H9 (cell line): ENCODE measurements around the gene NRXN3. TPM values are rescaled to one million over a fixed set of nuclear protein-coding genes. Genes with fewer than 3 reads are reported as not detected.

Experiments used
- DNase-seq: peaks from one replicate; pipeline ENCODE4 v3.0.0-alpha.2; 2017
- H2AFZ ChIP-seq: one replicate; pipeline ENCODE4 v1.6.1; 2013; ENCODE audit warnings: mild to moderate bottlenecking, low read length, control low read depth, moderate library complexity
- H2AK5ac ChIP-seq: 2 replicates; pipeline ENCODE4 v1.6.1; 2013; ENCODE audit warnings: low read length, control low read depth, mixed read lengths; ENCODE audit not compliant: insufficient read length
- H2BK120ac ChIP-seq: one replicate; pipeline ENCODE4 v1.6.1; 2013; ENCODE audit warnings: low read depth, mild to moderate bottlenecking, low read length, control low read depth, inconsistent platforms; ENCODE audit not compliant: poor library complexity, severe bottlenecking
- H2BK12ac ChIP-seq: 2 replicates; pipeline ENCODE4 v1.6.1; 2013; ENCODE audit warnings: low read length, control low read depth, mixed read lengths, low read depth; ENCODE audit not compliant: insufficient read length
- H2BK15ac ChIP-seq: 2 replicates; pipeline ENCODE4 v1.6.1; 2013; ENCODE audit warnings: low read depth, low read length, control low read depth
- H2BK20ac ChIP-seq: one replicate; pipeline ENCODE4 v1.6.1; 2013; ENCODE audit warnings: low read depth, mild to moderate bottlenecking, low read length, control low read depth, inconsistent platforms; ENCODE audit not compliant: poor library complexity, severe bottlenecking
- H2BK5ac ChIP-seq: 2 replicates; pipeline ENCODE4 v1.6.1; 2013; ENCODE audit warnings: low read length, control low read depth, mixed read lengths; ENCODE audit not compliant: insufficient read length
- H3K14ac ChIP-seq: 2 replicates; pipeline ENCODE4 v1.6.1; 2013; ENCODE audit warnings: low read length, control low read depth; ENCODE audit not compliant: insufficient read depth
- H3K18ac ChIP-seq: 2 replicates; pipeline ENCODE4 v1.6.1; 2013; ENCODE audit warnings: low read depth, mild to moderate bottlenecking, mixed read lengths, low read length, control low read depth; ENCODE audit not compliant: insufficient read length
- H3K23ac ChIP-seq: 2 replicates; pipeline ENCODE4 v1.6.1; 2013; ENCODE audit warnings: low read length, control low read depth, mixed read lengths, low read depth; ENCODE audit not compliant: insufficient read length
- H3K23me2 ChIP-seq: 2 replicates; pipeline ENCODE4 v1.6.1; 2013; ENCODE audit warnings: low read depth, mild to moderate bottlenecking, mixed read lengths, low read length, control low read depth; ENCODE audit not compliant: insufficient read length, poor library complexity, severe bottlenecking
- H3K27ac ChIP-seq: 2 replicates; pipeline ENCODE4 v1.5.1; 2013; ENCODE audit warnings: low read length, control low read depth, mixed read lengths, low read depth; ENCODE audit not compliant: insufficient read length
- H3K27me3 ChIP-seq: 2 replicates; pipeline ENCODE4 v1.6.1; 2013; ENCODE audit warnings: low read length, control low read depth, inconsistent platforms; ENCODE audit not compliant: insufficient read depth
- H3K4ac ChIP-seq: 2 replicates; pipeline ENCODE4 v1.6.1; 2013; ENCODE audit warnings: low read depth, mild to moderate bottlenecking, control low read depth, inconsistent platforms, low read length, moderate library complexity
- H3K4me1 ChIP-seq: 2 replicates; pipeline ENCODE4 v1.6.1; 2013; ENCODE audit warnings: low read length, control low read depth, inconsistent platforms; ENCODE audit not compliant: insufficient read depth
- H3K4me2 ChIP-seq: 2 replicates; pipeline ENCODE4 v1.6.1; 2013; ENCODE audit warnings: low read length, control low read depth, mixed read lengths; ENCODE audit not compliant: insufficient read length, insufficient read depth
- H3K56ac ChIP-seq: 2 replicates; pipeline ENCODE4 v1.6.1; 2013; ENCODE audit warnings: low read depth, mild to moderate bottlenecking, mixed read lengths, low read length, control low read depth; ENCODE audit not compliant: insufficient read length
- H3K79me1 ChIP-seq: 2 replicates; pipeline ENCODE4 v1.6.1; 2013; ENCODE audit warnings: low read depth, mild to moderate bottlenecking, moderate library complexity, low read length, control low read depth, inconsistent platforms; ENCODE audit not compliant: insufficient read depth, poor library complexity, severe bottlenecking
- H3K79me2 ChIP-seq: 2 replicates; pipeline ENCODE4 v1.6.1; 2013; ENCODE audit warnings: low read length, control low read depth, inconsistent platforms; ENCODE audit not compliant: insufficient read depth
- H3K9ac ChIP-seq: 2 replicates; pipeline ENCODE4 v1.6.1; 2013; ENCODE audit warnings: low read length, control low read depth, mixed read lengths; ENCODE audit not compliant: insufficient read length; ENCODE audit errors: extremely low read depth
- H3K9me3 ChIP-seq: one replicate; pipeline ENCODE4 v1.6.1; 2013; ENCODE audit warnings: low read depth, low read length, inconsistent platforms; ENCODE audit not compliant: control insufficient read depth
- H3T11ph ChIP-seq: one replicate; pipeline ENCODE4 v1.6.1; 2013; ENCODE audit warnings: mild to moderate bottlenecking, low read length, control low read depth, inconsistent platforms
- H4K20me1 ChIP-seq: one replicate; pipeline ENCODE4 v1.6.1; 2013; ENCODE audit not compliant: control insufficient read depth, insufficient read length, insufficient read depth
- H4K5ac ChIP-seq: 2 replicates; pipeline ENCODE4 v1.6.1; 2013; ENCODE audit warnings: low read depth, mild to moderate bottlenecking, mixed read lengths, low read length, control low read depth; ENCODE audit not compliant: insufficient read length
- H4K8ac ChIP-seq: replicated peaks from 2 replicates; pipeline ENCODE4 v1.6.1; 2013; ENCODE audit warnings: low read length, control low read depth, mixed read lengths, low read depth; ENCODE audit not compliant: insufficient read length
- H4K91ac ChIP-seq: 2 replicates; pipeline ENCODE4 v1.6.1; 2013; ENCODE audit warnings: low read depth, mild to moderate bottlenecking, moderate library complexity, mixed read lengths, low read length, control low read depth; ENCODE audit not compliant: insufficient read length
- H3K27ac Mint-ChIP-seq, 3 experiments: 2 replicates in 2 of 3; 3 replicates in 1 of 3; pipeline ENCODE4 v1.8.0; 2020 to 2021; ENCODE audit warnings: mixed read lengths in 3 of 3, mild to moderate bottlenecking in 1 of 3, moderate library complexity in 1 of 3
- H3K27me3 Mint-ChIP-seq: 2 replicates; pipeline ENCODE4 v1.8.0; 2021; ENCODE audit warnings: low read depth, mild to moderate bottlenecking, moderate library complexity, mixed read lengths
- H3K36me3 Mint-ChIP-seq, 3 experiments: 2 replicates in 2 of 3; 3 replicates in 1 of 3; pipeline ENCODE4 v1.8.0; 2020 to 2021; ENCODE audit warnings: low read depth in 3 of 3, mixed read lengths in 3 of 3; ENCODE audit not compliant: insufficient read depth in 1 of 3
- H3K4me1 Mint-ChIP-seq, 2 experiments: 2 replicates each; pipeline ENCODE4 v1.8.0; 2020; ENCODE audit warnings: mixed read lengths in 2 of 2
- H3K4me3 Mint-ChIP-seq, 2 experiments: 2 replicates in 1 of 2; 3 replicates in 1 of 2; pipeline ENCODE4 v1.8.0; 2020 to 2021; ENCODE audit warnings: mild to moderate bottlenecking in 2 of 2, mixed read lengths in 2 of 2, moderate library complexity in 1 of 2
- H3K9me3 Mint-ChIP-seq, 2 experiments: 2 replicates in 1 of 2; 3 replicates in 1 of 2; pipeline ENCODE4 v1.8.0; 2020; ENCODE audit warnings: mild to moderate bottlenecking in 2 of 2, mixed read lengths in 2 of 2, moderate library complexity in 1 of 2
- CTCF ChIP-seq: fragments of 200-600 bp; sonication (generic); conservative IDR thresholded peaks from 3 replicates; pipeline ENCODE4 v1.8.0; 2021; ENCODE audit warnings: antibody characterized with exemption, mild to moderate bottlenecking
- WGBS: extraction: QIAGEN DNeasy Blood & Tissue Kit; methylation state at CpG from one replicate; pipeline ENCODE4 v1.1.7; 2013; ENCODE audit warnings: missing lambda C conversion rate, low lambda C conversion rate, mixed read lengths; ENCODE audit not compliant: insufficient read length; ENCODE audit errors: extremely low coverage; 5-methylcytosine and 5-hydroxymethylcytosine counted together
- total RNA-seq: library from RNA; stranded (reverse); gene quantifications from 2 replicates; pipeline ENCODE4 v1.2.1, GENCODE V29; 2021

The NRXN3 gene
- total RNA-seq, 1 experiment from 2014 or later = 1.8 TPM

- Histone ChIP-seq H4K8ac (no peak overlapping the region), H2BK12ac (no peak overlapping the region), H4K20me1 (no peaks in the 10 kb centered on the region), H3K4me2 (no peak overlapping the region), H3K9me3 (no peaks in the 10 kb centered on the region), H3K27me3 (no peaks in the 10 kb centered on the region), H3K23me2 (no peaks in the 10 kb centered on the region), H2BK120ac (no peak overlapping the region), H3T11ph (no peak overlapping the region), H3K9ac (no peak overlapping the region), H2BK20ac (no peak overlapping the region), H3K23ac (no peak overlapping the region), H3K18ac (no peak overlapping the region), H3K56ac (no peak overlapping the region), H2BK15ac (no peak overlapping the region), H3K79me1 (no peaks in the 10 kb centered on the region), H3K79me2 (no peaks in the 10 kb centered on the region), H2AK5ac (no peak overlapping the region), H4K91ac (no peak overlapping the region), H3K4me1 (no peaks in the 10 kb centered on the region), H3K14ac (no peak overlapping the region), H2AFZ (no peak overlapping the region), H3K27ac (no peak overlapping the region), H2BK5ac (no peak overlapping the region), H3K4ac (no peak overlapping the region), H4K5ac (no peak overlapping the region)
- WGBS = no CpG with 5 or more reads among the region's 1 CpG
- no peak overlapping the region for H3K4me3 Mint-ChIP-seq
- no peak for DNase-seq
- no peak overlapping the region for H3K27ac Mint-ChIP-seq
- TF ChIP-seq CTCF = no peak
- H3K36me3 Mint-ChIP-seq = peaks cover 3 to 15% (median 10%) of the 10 kb centered on the region in 3 experiments
- H3K4me1 Mint-ChIP-seq = peaks cover 12 to 22% of the 10 kb centered on the region in 2 experiments
- H3K9me3 Mint-ChIP-seq = peaks cover 13 to 14% of the 10 kb centered on the region in 2 experiments; a peak in 4 of 5 replicates
- H3K27me3 Mint-ChIP-seq = no peaks in the 10 kb centered on the region
Observed at GRCh38 chr14:78840898-78841297, 670.7 kb downstream of the NRXN3 start.
